ENCODE measurements around the gene CEMP1. TPM values are rescaled to one million over a fixed set of nuclear protein-coding genes. Genes with fewer than 3 reads are reported as not detected.
A peak's percentile ranks its signal among the peaks of the same experiment; 100 is the strongest.
"Not testable (repeated sequence)": the region's sequence is repeated elsewhere in the genome, so short reads cannot be mapped to it uniquely, and the experiment has no call there.

Gene CEMP1, protein sequence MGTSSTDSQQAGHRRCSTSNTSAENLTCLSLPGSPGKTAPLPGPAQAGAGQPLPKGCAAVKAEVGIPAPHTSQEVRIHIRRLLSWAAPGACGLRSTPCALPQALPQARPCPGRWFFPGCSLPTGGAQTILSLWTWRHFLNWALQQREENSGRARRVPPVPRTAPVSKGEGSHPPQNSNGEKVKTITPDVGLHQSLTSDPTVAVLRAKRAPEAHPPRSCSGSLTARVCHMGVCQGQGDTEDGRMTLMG
- total RNA-seq (2021; ENCODE audit: unreplicated experiment) = not detected
- 9.1 TPM for polyA plus RNA-seq (2012; ENCODE audit: insufficient read length)
- Bru-seq, nascent RNA = not detected
- not detected for BruChase-seq, experiment 1, labeled RNA remaining after a 2-hour chase
- not detected for BruChase-seq, experiment 2, labeled RNA remaining after a 6-hour chase
- long read RNA-seq = 0 reads

- no TSS peak for BruUV-seq (replicated peaks)
- TF ChIP-seq, protein P1, sequence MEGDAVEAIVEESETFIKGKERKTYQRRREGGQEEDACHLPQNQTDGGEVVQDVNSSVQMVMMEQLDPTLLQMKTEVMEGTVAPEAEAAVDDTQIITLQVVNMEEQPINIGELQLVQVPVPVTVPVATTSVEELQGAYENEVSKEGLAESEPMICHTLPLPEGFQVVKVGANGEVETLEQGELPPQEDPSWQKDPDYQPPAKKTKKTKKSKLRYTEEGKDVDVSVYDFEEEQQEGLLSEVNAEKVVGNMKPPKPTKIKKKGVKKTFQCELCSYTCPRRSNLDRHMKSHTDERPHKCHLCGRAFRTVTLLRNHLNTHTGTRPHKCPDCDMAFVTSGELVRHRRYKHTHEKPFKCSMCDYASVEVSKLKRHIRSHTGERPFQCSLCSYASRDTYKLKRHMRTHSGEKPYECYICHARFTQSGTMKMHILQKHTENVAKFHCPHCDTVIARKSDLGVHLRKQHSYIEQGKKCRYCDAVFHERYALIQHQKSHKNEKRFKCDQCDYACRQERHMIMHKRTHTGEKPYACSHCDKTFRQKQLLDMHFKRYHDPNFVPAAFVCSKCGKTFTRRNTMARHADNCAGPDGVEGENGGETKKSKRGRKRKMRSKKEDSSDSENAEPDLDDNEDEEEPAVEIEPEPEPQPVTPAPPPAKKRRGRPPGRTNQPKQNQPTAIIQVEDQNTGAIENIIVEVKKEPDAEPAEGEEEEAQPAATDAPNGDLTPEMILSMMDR (IDR thresholded peaks at IDR 0.05) = no peak
- TF ChIP-seq REST (IDR thresholded peaks at IDR 0.05; ENCODE audit: insufficient read depth in 1 of 2, low read depth in 2 of 2, low read length in 1 of 2) (no peak), SIN3A (IDR thresholded peaks at IDR 0.05; ENCODE audit: borderline replicate concordance, insufficient read depth, low read depth, low read length) (no peak), TCF7L2 (IDR thresholded peaks at IDR 0.05; ENCODE audit: low read depth, low read length) (no peak), POLR2AphosphoS5 (IDR thresholded peaks at IDR 0.05; ENCODE audit: low read depth, low read length) (no peak)
- no peaks in the 10 kb centered on the region for H3K9me3 ChIP-seq (ENCODE audit: control insufficient read depth, insufficient read depth, low read depth, low read length)
- ATAC-seq (peak; percentile 39), DNase-seq (ENCODE audit: low read depth, low spot score) (no peak)
- ChIA-PET POLR2A (interaction anchor here (0.6 to 0.7 kb wide), 2 partner anchors 11 to 62 kb away, joined by 4 to 6 read pairs; no protein-coding TSS in a partner anchor), CTCF (interaction anchor here (0.6 to 0.7 kb wide), 4 partner anchors 11 to 253 kb away, joined by 3 to 7 read pairs (median 6); no protein-coding TSS in a partner anchor)
- peaks cover 3% of the 10 kb centered on the region; the same call in 1 of the 2 replicates for H3K36me3 ChIP-seq (ENCODE audit: control insufficient read depth, insufficient read depth, low read length)
- in situ Hi-C loops (cut with HindIII; ENCODE audit: low pct_unique_long_range_greater_than_20kb, low sequenced_read_pairs) = no loop called here
- H3K4me1 ChIP-seq (ENCODE audit: control insufficient read depth, insufficient read depth, low read length) = peaks cover 16% of the 10 kb centered on the region
- no peaks in the 10 kb centered on the region for H3K27me3 ChIP-seq (ENCODE audit: control insufficient read depth, insufficient read depth, low read length)
- intact Hi-C loops (cut with micrococcal nuclease; ENCODE audit: unreplicated experiment) = no loop called here
- peak within 1 kb of the TSS; percentile 87 for H3K27ac ChIP-seq (ENCODE audit: low read length)
- H3K4me3 ChIP-seq (ENCODE audit: low read depth in 2 of 2, low read length in 2 of 2) = peak within 1 kb of the TSS; percentile 50 to 75
Observed at GRCh38 chr16:2531371-2531695, at the start of gene CEMP1. CEMP1 (minus strand) TSS chr16:2531408; CDS start chr16:2531073, 335 bp downstream.

DNA sequence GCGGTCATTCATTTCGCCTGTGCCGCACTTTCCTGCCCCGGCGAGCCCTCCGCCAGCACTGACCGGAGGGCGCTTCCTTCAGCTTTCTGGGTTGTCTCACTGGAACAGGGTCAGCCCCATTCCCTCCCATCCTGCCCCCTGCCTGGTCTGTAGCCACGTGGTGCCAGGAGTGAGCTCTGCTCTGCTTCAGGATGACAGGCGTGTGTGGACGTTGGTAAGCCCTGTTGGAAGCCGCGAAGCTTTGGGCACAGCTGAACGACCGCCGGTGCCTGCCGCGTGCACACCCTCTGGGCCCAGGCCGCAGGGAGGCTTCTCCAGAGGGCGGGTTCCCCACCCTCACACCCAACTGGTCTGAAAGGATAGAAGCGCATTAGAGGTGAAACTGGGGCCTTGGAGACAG, 49.6 kb upstream of the CEMP1 start:
- H3K9me3 ChIP-seq (ENCODE audit: control insufficient read depth, insufficient read depth, low read depth, low read length); H3K27ac ChIP-seq (ENCODE audit: low read length); BruUV-seq (replicated peaks); ATAC-seq; POLR2A ChIA-PET; H3K4me3 ChIP-seq (ENCODE audit: low read depth in 2 of 2, low read length in 2 of 2); in situ Hi-C loops (cut with HindIII; ENCODE audit: low pct_unique_long_range_greater_than_20kb, low sequenced_read_pairs); DNase-seq (ENCODE audit: low read depth, low spot score); intact Hi-C loops (cut with micrococcal nuclease; ENCODE audit: unreplicated experiment); CTCF ChIA-PET; H3K36me3 ChIP-seq (ENCODE audit: control insufficient read depth, insufficient read depth, low read length); H3K4me1 ChIP-seq (ENCODE audit: control insufficient read depth, insufficient read depth, low read length); H3K27me3 ChIP-seq (ENCODE audit: control insufficient read depth, insufficient read depth, low read length): not testable (repeated sequence)

GRCh38 chr16:2580143-2580542, 48.9 kb upstream of the CEMP1 start:
- H3K4me1 ChIP-seq (ENCODE audit: control insufficient read depth, insufficient read depth, low read length); BruUV-seq (replicated peaks); in situ Hi-C loops (cut with HindIII; ENCODE audit: low pct_unique_long_range_greater_than_20kb, low sequenced_read_pairs); CTCF ChIA-PET; intact Hi-C loops (cut with micrococcal nuclease; ENCODE audit: unreplicated experiment); H3K27ac ChIP-seq (ENCODE audit: low read length); H3K36me3 ChIP-seq (ENCODE audit: control insufficient read depth, insufficient read depth, low read length); POLR2A ChIA-PET; H3K4me3 ChIP-seq (ENCODE audit: low read depth in 2 of 2, low read length in 2 of 2); H3K9me3 ChIP-seq (ENCODE audit: control insufficient read depth, insufficient read depth, low read depth, low read length); H3K27me3 ChIP-seq (ENCODE audit: control insufficient read depth, insufficient read depth, low read length); DNase-seq (ENCODE audit: low read depth, low spot score): not testable (repeated sequence)
- ATAC-seq = 0 out of 2 replicates have a peak, but pooled peaks have one; percentile 27

DNA sequence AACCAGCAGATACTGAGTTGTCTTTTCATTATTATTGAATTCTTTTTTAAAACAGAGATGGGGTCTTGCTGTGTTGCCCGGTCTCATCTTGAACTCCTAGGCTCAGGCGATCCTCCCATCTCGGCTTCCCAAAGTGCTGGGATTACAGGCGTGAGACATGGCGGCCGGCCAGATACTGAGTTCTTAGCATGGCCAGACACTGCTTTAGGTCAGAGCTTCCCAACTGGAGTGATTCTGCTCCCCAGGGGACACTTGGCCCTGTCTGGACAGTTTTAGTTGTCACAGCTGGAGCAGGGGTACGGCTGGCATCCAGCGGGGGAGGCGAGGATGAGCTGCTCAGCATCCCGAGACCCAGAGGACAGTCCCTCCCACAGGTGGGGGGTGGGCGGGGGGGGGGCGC, 47.7 kb upstream of the CEMP1 start:
- CTCF ChIA-PET; H3K36me3 ChIP-seq (ENCODE audit: control insufficient read depth, insufficient read depth, low read length); H3K4me3 ChIP-seq (ENCODE audit: low read depth in 2 of 2, low read length in 2 of 2); ATAC-seq; BruUV-seq (replicated peaks); DNase-seq (ENCODE audit: low read depth, low spot score); intact Hi-C loops (cut with micrococcal nuclease; ENCODE audit: unreplicated experiment); H3K27me3 ChIP-seq (ENCODE audit: control insufficient read depth, insufficient read depth, low read length); H3K9me3 ChIP-seq (ENCODE audit: control insufficient read depth, insufficient read depth, low read depth, low read length); in situ Hi-C loops (cut with HindIII; ENCODE audit: low pct_unique_long_range_greater_than_20kb, low sequenced_read_pairs); POLR2A ChIA-PET; H3K27ac ChIP-seq (ENCODE audit: low read length); H3K4me1 ChIP-seq (ENCODE audit: control insufficient read depth, insufficient read depth, low read length): not testable (repeated sequence)

DNA sequence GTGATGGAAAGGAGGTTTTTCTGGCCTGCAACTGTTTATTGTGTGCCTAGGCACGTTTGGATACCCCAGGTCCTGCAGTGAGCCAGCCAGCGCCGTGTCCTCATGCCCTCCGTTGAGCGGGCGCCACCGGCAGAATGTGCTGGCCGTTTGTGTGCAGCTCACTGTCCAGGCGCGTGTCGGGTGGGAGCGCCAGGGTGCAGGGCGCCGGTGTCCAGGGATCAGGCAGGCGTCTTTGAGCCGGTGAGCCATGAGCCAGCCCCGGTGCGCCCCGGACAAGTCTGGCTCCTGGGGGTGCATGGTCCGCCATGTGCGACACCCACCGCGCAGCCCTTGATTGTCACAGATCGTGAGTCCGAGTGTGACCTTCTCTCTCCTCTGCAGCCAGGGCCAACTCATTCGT, 45.8 kb upstream of the CEMP1 start:
- H3K4me1 ChIP-seq (ENCODE audit: control insufficient read depth, insufficient read depth, low read length); BruUV-seq (replicated peaks); DNase-seq (ENCODE audit: low read depth, low spot score); in situ Hi-C loops (cut with HindIII; ENCODE audit: low pct_unique_long_range_greater_than_20kb, low sequenced_read_pairs); H3K36me3 ChIP-seq (ENCODE audit: control insufficient read depth, insufficient read depth, low read length); intact Hi-C loops (cut with micrococcal nuclease; ENCODE audit: unreplicated experiment); CTCF ChIA-PET; H3K27me3 ChIP-seq (ENCODE audit: control insufficient read depth, insufficient read depth, low read length); ATAC-seq; H3K4me3 ChIP-seq (ENCODE audit: low read depth in 2 of 2, low read length in 2 of 2); POLR2A ChIA-PET; H3K9me3 ChIP-seq (ENCODE audit: control insufficient read depth, insufficient read depth, low read depth, low read length); H3K27ac ChIP-seq (ENCODE audit: low read length): not testable (repeated sequence)

Measured in Panc1 (cell line).